ENCODE measurements around the gene NRAS. TPM values are rescaled to one million over a fixed set of nuclear protein-coding genes. Genes with fewer than 3 reads are reported as not detected.

Gene NRAS
- polyA plus RNA-seq, 1 donor (not counting 4 experiments of a cell fraction or from before 2014, with no cell fraction given): 49.5 TPM

DNA sequence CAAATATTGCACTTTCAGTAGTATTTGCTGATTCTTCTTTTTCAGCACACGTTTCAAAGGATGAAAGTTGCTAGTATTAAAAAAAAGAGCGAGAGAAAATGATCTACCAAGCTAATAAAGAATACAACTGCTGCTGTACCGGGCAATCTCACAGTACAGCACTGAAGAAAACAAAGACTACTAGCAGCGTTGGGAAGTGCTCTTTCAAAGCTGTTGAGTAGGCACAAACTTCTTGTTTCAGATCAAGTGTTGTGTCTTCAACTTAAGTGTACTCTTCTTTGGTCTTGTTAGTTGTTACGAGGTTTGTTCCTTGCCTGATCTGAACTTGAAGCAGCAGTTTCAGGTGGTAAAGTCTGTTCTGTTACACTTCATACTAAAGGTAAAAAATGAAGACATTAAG lies 33.3 kb upstream of the NRAS start:
- H3K9me3 ChIP-seq (ENCODE audit: control insufficient read depth, low read depth, low read length): no peaks in the 10 kb centered on the region
- H3K4me3 ChIP-seq (ENCODE audit: control insufficient read depth in 2 of 3, extremely low read depth in 1 of 3, insufficient read depth in 2 of 3, low read depth in 1 of 3, low read length in 3 of 3): no peak overlapping the region
- H3K27ac ChIP-seq (ENCODE audit: control insufficient read depth, insufficient read depth, low read length): no peak overlapping the region
- DNase-seq (ENCODE audit: low read depth, low spot score) (no peak), FAIRE-seq (no peak)
- H3K79me2 ChIP-seq (ENCODE audit: control insufficient read depth, insufficient read depth, low read length): peaks cover 100% of the 10 kb centered on the region
- peaks cover 4% of the 10 kb centered on the region for H3K4me1 ChIP-seq (ENCODE audit: control insufficient read depth, extremely low read depth, insufficient read depth, low read length)
- H4K20me1 ChIP-seq (ENCODE audit: control insufficient read depth, extremely low read depth, insufficient read depth, low read length): peaks cover 39% of the 10 kb centered on the region
- peaks cover 6 to 30% of the 10 kb centered on the region in 2 experiments for H3K36me3 ChIP-seq (ENCODE audit: control insufficient read depth in 2 of 2, extremely low read depth in 1 of 2, insufficient read depth in 2 of 2, low read length in 2 of 2)
- H3K4me2 ChIP-seq (ENCODE audit: control insufficient read depth, extremely low read depth, insufficient read depth, low read depth, low read length): no peak overlapping the region
- no peak overlapping the region for H3K9ac ChIP-seq (ENCODE audit: control insufficient read depth, extremely low read depth, insufficient read depth, low read length)
- H2AFZ ChIP-seq (ENCODE audit: control insufficient read depth, low read length): no peak overlapping the region
- dilution Hi-C loops (cut with MboI; ENCODE audit: extremely low pct_ligation_motif_present, low sequenced_read_pairs): no loop called here
- TF ChIP-seq, protein P1, sequence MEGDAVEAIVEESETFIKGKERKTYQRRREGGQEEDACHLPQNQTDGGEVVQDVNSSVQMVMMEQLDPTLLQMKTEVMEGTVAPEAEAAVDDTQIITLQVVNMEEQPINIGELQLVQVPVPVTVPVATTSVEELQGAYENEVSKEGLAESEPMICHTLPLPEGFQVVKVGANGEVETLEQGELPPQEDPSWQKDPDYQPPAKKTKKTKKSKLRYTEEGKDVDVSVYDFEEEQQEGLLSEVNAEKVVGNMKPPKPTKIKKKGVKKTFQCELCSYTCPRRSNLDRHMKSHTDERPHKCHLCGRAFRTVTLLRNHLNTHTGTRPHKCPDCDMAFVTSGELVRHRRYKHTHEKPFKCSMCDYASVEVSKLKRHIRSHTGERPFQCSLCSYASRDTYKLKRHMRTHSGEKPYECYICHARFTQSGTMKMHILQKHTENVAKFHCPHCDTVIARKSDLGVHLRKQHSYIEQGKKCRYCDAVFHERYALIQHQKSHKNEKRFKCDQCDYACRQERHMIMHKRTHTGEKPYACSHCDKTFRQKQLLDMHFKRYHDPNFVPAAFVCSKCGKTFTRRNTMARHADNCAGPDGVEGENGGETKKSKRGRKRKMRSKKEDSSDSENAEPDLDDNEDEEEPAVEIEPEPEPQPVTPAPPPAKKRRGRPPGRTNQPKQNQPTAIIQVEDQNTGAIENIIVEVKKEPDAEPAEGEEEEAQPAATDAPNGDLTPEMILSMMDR (optimal IDR thresholded peaks at IDR 0.05 in 1 of 3, IDR thresholded peaks at IDR 0.05 in 1 of 3, conservative IDR thresholded peaks at IDR 0.05 in 1 of 3; ENCODE audit: extremely low read depth in 1 of 3, insufficient read depth in 2 of 3, low read length in 3 of 3): no peak
- no peak for TF ChIP-seq EZH2 (IDR thresholded peaks at IDR 0.05; ENCODE audit: low read length)
- no peaks in the 10 kb centered on the region for H3K27me3 ChIP-seq (ENCODE audit: control insufficient read depth, extremely low read depth, insufficient read depth, low read length)
- peaks cover 4% of the 10 kb centered on the region for H3K9me1 ChIP-seq (ENCODE audit: control insufficient read depth, extremely low read depth, insufficient read depth, low read length)

DNA sequence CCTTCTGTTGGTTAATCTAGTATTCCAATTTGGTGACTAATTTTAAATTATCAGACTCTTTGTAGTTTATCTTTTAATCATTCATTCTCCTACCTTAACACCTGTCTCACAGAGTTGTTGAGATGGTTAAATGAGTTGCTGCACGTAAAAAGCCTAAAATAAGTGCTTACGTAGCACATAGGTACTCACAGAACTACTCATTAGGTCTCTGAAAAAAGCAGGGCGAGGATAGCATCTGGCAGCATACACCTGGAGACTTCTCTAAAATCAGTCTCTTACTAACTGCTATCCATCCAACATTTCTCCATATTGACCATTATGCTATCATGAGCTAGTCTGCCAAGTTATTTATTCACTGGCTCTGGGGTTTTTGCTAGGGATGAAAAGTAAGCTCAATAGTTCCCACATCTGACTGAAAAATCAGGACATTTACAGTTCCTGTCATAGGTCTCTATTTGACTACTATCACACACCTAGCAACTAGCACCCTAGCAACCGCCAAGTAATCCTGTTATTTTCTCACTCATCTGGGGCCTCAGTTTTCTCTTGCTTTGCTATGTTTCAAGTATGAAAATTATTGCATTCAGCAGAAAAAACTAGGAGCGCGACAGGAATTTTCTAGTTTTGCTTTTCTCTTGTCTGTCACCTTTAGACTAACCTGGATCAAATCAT lies 30.0 kb upstream of the NRAS start:
- dilution Hi-C loops (cut with MboI; ENCODE audit: extremely low pct_ligation_motif_present, low sequenced_read_pairs): no loop called here
- Histone ChIP-seq H3K9ac (ENCODE audit: control insufficient read depth, extremely low read depth, insufficient read depth, low read length) (no peak overlapping the region), H3K9me1 (ENCODE audit: control insufficient read depth, extremely low read depth, insufficient read depth, low read length) (no peaks in the 10 kb centered on the region), H3K36me3 (ENCODE audit: control insufficient read depth in 2 of 2, extremely low read depth in 1 of 2, insufficient read depth in 2 of 2, low read length in 2 of 2) (peaks cover 6 to 35% of the 10 kb centered on the region in 2 experiments), H3K9me3 (ENCODE audit: control insufficient read depth, low read depth, low read length) (no peaks in the 10 kb centered on the region), H3K27me3 (ENCODE audit: control insufficient read depth, extremely low read depth, insufficient read depth, low read length) (no peaks in the 10 kb centered on the region), H3K4me3 (ENCODE audit: control insufficient read depth in 2 of 3, extremely low read depth in 1 of 3, insufficient read depth in 2 of 3, low read depth in 1 of 3, low read length in 3 of 3) (no peak overlapping the region), H3K79me2 (ENCODE audit: control insufficient read depth, insufficient read depth, low read length) (peaks cover 100% of the 10 kb centered on the region), H3K27ac (ENCODE audit: control insufficient read depth, insufficient read depth, low read length) (no peak overlapping the region), H3K4me1 (ENCODE audit: control insufficient read depth, extremely low read depth, insufficient read depth, low read length) (no peaks in the 10 kb centered on the region), H2AFZ (ENCODE audit: control insufficient read depth, low read length) (no peak overlapping the region), H4K20me1 (ENCODE audit: control insufficient read depth, extremely low read depth, insufficient read depth, low read length) (peaks cover 19% of the 10 kb centered on the region), H3K4me2 (ENCODE audit: control insufficient read depth, extremely low read depth, insufficient read depth, low read depth, low read length) (no peak overlapping the region)
- TF ChIP-seq EZH2 (IDR thresholded peaks at IDR 0.05; ENCODE audit: low read length): no peak
- TF ChIP-seq, protein P1 (optimal IDR thresholded peaks at IDR 0.05 in 1 of 3, IDR thresholded peaks at IDR 0.05 in 1 of 3, conservative IDR thresholded peaks at IDR 0.05 in 1 of 3; ENCODE audit: extremely low read depth in 1 of 3, insufficient read depth in 2 of 3, low read length in 3 of 3): no peak
- no peak for DNase-seq (ENCODE audit: low read depth, low spot score)
- no peak for FAIRE-seq
